ENCODE data around the gene EPHB1.

EPHB1 gene

DNA sequence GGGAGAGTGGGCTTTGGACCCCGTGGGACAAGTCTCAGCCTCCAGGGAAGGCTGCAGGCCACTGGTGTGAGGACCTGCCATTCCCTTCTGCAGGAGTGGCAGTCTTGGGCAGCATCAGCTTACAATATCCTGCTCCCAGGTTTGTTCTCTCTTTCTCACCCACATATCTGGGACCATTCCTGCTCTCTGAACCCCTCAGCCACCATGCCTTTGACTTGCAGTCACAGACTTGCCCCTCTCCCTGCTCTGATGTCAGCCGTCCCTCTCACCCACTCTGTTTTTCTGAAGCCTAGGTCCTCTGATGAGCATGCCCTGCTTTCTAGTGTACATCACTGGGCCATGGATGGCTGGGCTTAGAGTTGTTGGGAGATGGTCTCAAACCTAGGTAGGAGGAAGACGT is 282.1 kb downstream of the EPHB1 start:
- no peak overlapping the region for H3K4me3 ChIP-seq (ENCODE audit: low read depth in 1 of 5, low read length in 5 of 5)
- H3K27me3 ChIP-seq (ENCODE audit: control insufficient read depth in 5 of 5, insufficient read depth in 4 of 5, low read length in 5 of 5): no peaks in the 10 kb centered on the region
- H3K4me1 ChIP-seq (ENCODE audit: control insufficient read depth in 5 of 5, insufficient read depth in 5 of 5, low read length in 5 of 5): no peaks in the 10 kb centered on the region
- no peak overlapping the region for H3K27ac ChIP-seq (ENCODE audit: low read depth, low read length)
- no peak overlapping the region for H3K9ac ChIP-seq (ENCODE audit: low read length in 5 of 5)
- peaks cover 0 to 8% (median 5%) of the 10 kb centered on the region in 5 donors for H3K9me3 ChIP-seq (ENCODE audit: control insufficient read depth in 5 of 5, low read length in 5 of 5)
- no peaks in the 10 kb centered on the region for H3K36me3 ChIP-seq (ENCODE audit: control insufficient read depth in 5 of 5, insufficient read depth in 5 of 5, low read length in 5 of 5)

DNA sequence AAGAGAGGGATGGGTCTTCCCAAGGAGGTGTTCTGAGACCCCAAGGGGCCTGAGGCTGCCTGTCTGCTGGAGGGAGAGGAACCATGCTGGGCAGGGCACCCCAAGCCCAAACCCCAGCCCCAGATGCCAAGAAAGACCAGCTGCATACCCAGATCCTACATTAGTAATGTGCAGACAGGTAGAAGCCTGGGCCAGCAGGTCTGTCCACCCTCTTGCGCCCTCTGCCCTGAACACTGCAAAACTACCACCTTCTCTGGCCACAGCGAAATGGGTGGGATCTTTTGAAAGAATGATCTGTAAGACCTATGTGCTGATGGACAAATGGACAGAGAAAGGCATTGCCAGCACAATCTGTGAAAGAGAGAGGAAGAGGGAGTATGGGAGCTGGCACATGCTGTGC is 283.2 kb downstream of the EPHB1 start:
- Histone ChIP-seq H3K9ac (ENCODE audit: low read length in 5 of 5) (no peak overlapping the region), H3K27ac (ENCODE audit: low read depth, low read length) (no peak overlapping the region), H3K9me3 (ENCODE audit: control insufficient read depth in 5 of 5, low read length in 5 of 5) (peaks cover 0 to 6% (median 2%) of the 10 kb centered on the region in 5 donors)

DNA sequence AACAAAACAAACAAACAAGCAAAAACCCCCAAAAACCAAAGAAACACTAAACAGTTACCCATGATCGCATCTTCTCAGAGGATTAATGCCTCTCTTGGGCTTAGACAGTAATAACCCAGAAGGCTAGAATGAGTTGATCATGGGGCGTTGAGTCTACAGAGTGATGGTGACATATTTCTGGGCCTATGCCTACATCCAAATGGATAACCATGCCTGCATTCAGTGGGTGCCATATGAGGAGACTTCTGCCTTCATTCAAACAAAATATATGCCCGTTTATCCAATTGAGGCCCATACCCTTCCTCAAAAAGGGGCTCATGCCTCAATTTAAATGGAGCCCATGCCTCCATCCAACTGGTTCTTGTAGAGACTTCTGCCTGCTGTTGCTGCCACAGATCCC is 284.0 kb downstream of the EPHB1 start:
- Histone ChIP-seq H3K36me3 (ENCODE audit: control insufficient read depth in 5 of 5, insufficient read depth in 5 of 5, low read length in 5 of 5) (no peaks in the 10 kb centered on the region), H3K27me3 (ENCODE audit: control insufficient read depth in 5 of 5, insufficient read depth in 4 of 5, low read length in 5 of 5) (no peaks in the 10 kb centered on the region), H3K9ac (ENCODE audit: low read length in 5 of 5) (no peak overlapping the region)

More for the DNA sequence above, 283.2 kb downstream of the EPHB1 start:
- H3K4me3 ChIP-seq (ENCODE audit: low read depth in 1 of 5, low read length in 5 of 5): no peak overlapping the region
- no peaks in the 10 kb centered on the region for H3K4me1 ChIP-seq (ENCODE audit: control insufficient read depth in 5 of 5, insufficient read depth in 5 of 5, low read length in 5 of 5)
- no peaks in the 10 kb centered on the region for H3K36me3 ChIP-seq (ENCODE audit: control insufficient read depth in 5 of 5, insufficient read depth in 5 of 5, low read length in 5 of 5)
- H3K27me3 ChIP-seq (ENCODE audit: control insufficient read depth in 5 of 5, insufficient read depth in 4 of 5, low read length in 5 of 5): no peaks in the 10 kb centered on the region

DNA sequence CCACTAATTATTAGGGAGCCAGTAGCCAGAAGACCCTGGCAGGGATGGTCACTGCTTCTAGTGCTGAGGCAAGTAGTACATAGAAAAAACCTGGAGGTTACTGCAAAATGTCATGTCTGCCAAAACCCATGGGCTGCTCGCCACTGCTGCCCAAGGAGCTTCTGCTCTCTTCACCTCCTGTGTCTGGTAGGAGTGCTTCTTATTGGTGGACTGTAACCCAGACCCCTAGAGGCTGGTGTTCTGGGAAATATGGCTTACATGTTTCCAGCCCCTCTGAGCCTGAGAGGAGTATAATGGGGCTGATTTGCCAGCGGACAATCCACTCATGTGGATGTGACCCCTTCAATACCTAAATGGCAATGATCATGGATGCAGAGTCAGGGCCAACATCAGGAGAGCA is 286.4 kb downstream of the EPHB1 start:
- no peaks in the 10 kb centered on the region for H3K9me3 ChIP-seq (ENCODE audit: control insufficient read depth in 5 of 5, low read length in 5 of 5)
- H3K9ac ChIP-seq (ENCODE audit: low read length in 5 of 5): no peak overlapping the region
- no peak overlapping the region for H3K4me3 ChIP-seq (ENCODE audit: low read depth in 1 of 5, low read length in 5 of 5)

More for the DNA sequence above, 284.0 kb downstream of the EPHB1 start:
- peaks cover 0 to 6% (median 2%) of the 10 kb centered on the region in 5 donors for H3K9me3 ChIP-seq (ENCODE audit: control insufficient read depth in 5 of 5, low read length in 5 of 5)
- no peak overlapping the region for H3K4me3 ChIP-seq (ENCODE audit: low read depth in 1 of 5, low read length in 5 of 5)
- no peaks in the 10 kb centered on the region for H3K4me1 ChIP-seq (ENCODE audit: control insufficient read depth in 5 of 5, insufficient read depth in 5 of 5, low read length in 5 of 5)
- no peak overlapping the region for H3K27ac ChIP-seq (ENCODE audit: low read depth, low read length)

DNA sequence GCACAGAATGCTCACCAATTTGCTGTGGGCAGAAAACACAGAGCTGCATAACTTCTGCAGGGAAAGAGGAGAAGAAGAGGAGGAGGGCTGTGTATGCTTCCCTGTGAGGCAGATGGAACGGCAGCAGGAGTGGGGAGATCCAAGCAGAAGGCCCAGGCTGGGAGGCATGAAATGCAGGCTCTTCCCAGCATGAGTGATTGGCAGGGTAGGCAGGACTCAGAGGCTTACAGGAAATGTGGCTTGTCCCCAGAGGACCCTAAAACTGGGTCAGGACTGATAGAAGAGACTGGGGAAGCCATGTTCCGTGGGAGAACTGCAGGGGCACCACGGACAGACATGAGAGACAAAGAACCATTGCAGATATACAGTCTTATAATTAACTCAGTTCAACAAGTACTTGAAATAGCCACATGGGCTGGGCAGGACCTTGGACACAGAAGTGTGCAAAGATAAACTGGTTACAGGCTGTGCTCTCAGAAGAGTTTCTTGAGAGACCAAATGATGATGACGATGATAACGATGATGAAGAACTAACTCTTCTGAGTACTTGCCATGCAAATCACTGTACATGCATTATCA is 286.9 kb downstream of the EPHB1 start:
- H3K4me3 ChIP-seq (ENCODE audit: low read depth in 1 of 5, low read length in 5 of 5): no peak overlapping the region
- H3K27ac ChIP-seq (ENCODE audit: low read depth, low read length): no peak overlapping the region
- no peaks in the 10 kb centered on the region for H3K36me3 ChIP-seq (ENCODE audit: control insufficient read depth in 5 of 5, insufficient read depth in 5 of 5, low read length in 5 of 5)
- H3K4me1 ChIP-seq (ENCODE audit: control insufficient read depth in 5 of 5, insufficient read depth in 5 of 5, low read length in 5 of 5): no peaks in the 10 kb centered on the region
- H3K27me3 ChIP-seq (ENCODE audit: control insufficient read depth in 5 of 5, insufficient read depth in 4 of 5, low read length in 5 of 5): no peaks in the 10 kb centered on the region
- H3K9ac ChIP-seq (ENCODE audit: low read length in 5 of 5): no peak overlapping the region
- no peaks in the 10 kb centered on the region for H3K9me3 ChIP-seq (ENCODE audit: control insufficient read depth in 5 of 5, low read length in 5 of 5)

More for the DNA sequence above, 286.4 kb downstream of the EPHB1 start:
- Histone ChIP-seq H3K27me3 (ENCODE audit: control insufficient read depth in 5 of 5, insufficient read depth in 4 of 5, low read length in 5 of 5) (no peaks in the 10 kb centered on the region), H3K4me1 (ENCODE audit: control insufficient read depth in 5 of 5, insufficient read depth in 5 of 5, low read length in 5 of 5) (no peaks in the 10 kb centered on the region), H3K36me3 (ENCODE audit: control insufficient read depth in 5 of 5, insufficient read depth in 5 of 5, low read length in 5 of 5) (no peaks in the 10 kb centered on the region), H3K27ac (ENCODE audit: low read depth, low read length) (no peak overlapping the region)

DNA sequence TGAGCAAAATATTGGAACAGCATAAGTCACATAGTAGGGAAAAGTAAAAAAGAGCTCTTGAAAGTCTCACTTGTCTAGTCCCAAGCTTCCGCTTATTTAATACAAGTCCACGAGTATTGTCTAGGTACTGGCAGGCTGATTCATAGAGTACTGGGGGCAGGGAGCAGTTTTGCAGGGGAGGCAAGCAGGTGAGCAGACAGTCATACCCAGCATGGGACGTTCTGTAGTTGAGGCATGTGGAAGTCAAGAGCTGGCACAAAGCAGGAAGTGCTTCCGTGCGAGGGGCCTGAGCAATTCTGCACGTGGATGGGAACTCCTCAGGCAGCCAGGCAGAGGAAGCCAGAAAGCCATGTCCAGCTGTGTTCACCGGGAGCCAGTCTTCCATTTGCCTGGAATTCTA is 287.6 kb downstream of the EPHB1 start:
- H3K27ac ChIP-seq (ENCODE audit: low read depth, low read length): no peak overlapping the region
- no peak overlapping the region for H3K9ac ChIP-seq (ENCODE audit: low read length in 5 of 5)
- H3K36me3 ChIP-seq (ENCODE audit: control insufficient read depth in 5 of 5, insufficient read depth in 5 of 5, low read length in 5 of 5): no peaks in the 10 kb centered on the region
- H3K4me1 ChIP-seq (ENCODE audit: control insufficient read depth in 5 of 5, insufficient read depth in 5 of 5, low read length in 5 of 5): no peaks in the 10 kb centered on the region
- H3K9me3 ChIP-seq (ENCODE audit: control insufficient read depth in 5 of 5, low read length in 5 of 5): no peaks in the 10 kb centered on the region
- H3K27me3 ChIP-seq (ENCODE audit: control insufficient read depth in 5 of 5, insufficient read depth in 4 of 5, low read length in 5 of 5): no peaks in the 10 kb centered on the region
- no peak overlapping the region for H3K4me3 ChIP-seq (ENCODE audit: low read depth in 1 of 5, low read length in 5 of 5)

DNA sequence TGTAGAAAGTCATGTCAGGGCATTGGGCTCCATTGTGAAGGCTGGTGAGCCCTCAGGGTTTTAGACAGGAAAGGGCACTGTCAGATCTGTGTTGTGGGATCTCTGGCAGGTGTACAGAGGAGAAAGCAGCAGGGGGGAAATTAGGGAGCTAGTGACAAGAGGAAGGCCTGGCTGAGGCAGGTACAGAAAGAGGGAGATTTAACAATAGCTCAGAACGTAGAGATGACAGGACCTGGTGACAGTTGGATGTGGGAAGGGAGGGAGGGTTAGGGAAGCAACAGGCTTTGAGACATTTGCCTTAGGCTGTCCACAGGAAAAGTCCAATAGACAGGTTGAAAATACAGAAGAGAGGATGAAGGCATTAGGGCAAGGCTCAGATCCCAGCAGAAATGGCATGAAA is 288.1 kb downstream of the EPHB1 start:
- no peak overlapping the region for H3K4me3 ChIP-seq (ENCODE audit: low read depth in 1 of 5, low read length in 5 of 5)

DNA sequence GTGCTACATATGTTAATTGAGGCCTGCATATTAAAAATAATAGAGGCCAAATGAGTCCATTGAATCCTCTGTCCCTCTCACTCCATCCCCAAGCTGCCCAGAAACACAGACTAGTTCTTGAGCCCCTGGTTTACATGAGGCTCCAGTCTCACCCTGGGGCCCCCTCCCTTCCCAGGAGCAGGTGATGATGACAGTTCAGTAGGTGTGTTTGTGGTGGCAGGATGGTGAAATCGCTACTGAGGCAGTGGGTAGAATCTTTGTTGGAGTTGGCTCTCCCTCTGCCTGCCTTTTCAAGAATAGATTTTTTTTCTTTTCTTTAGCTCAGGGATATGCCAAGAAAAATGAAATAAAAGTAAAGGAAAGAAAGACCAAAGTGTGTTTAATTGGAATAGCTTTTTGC is 288.7 kb downstream of the EPHB1 start:
- H3K4me3 ChIP-seq (ENCODE audit: low read depth in 1 of 5, low read length in 5 of 5): no peak overlapping the region
- H3K27ac ChIP-seq (ENCODE audit: low read depth, low read length): no peak overlapping the region
- no peaks in the 10 kb centered on the region for H3K9me3 ChIP-seq (ENCODE audit: control insufficient read depth in 5 of 5, low read length in 5 of 5)
- no peaks in the 10 kb centered on the region for H3K4me1 ChIP-seq (ENCODE audit: control insufficient read depth in 5 of 5, insufficient read depth in 5 of 5, low read length in 5 of 5)
- no peaks in the 10 kb centered on the region for H3K27me3 ChIP-seq (ENCODE audit: control insufficient read depth in 5 of 5, insufficient read depth in 4 of 5, low read length in 5 of 5)
- H3K36me3 ChIP-seq (ENCODE audit: control insufficient read depth in 5 of 5, insufficient read depth in 5 of 5, low read length in 5 of 5): no peaks in the 10 kb centered on the region
- no peak overlapping the region for H3K9ac ChIP-seq (ENCODE audit: low read length in 5 of 5)

More for the DNA sequence above, 288.1 kb downstream of the EPHB1 start:
- H3K4me1 ChIP-seq (ENCODE audit: control insufficient read depth in 5 of 5, insufficient read depth in 5 of 5, low read length in 5 of 5): no peaks in the 10 kb centered on the region
- H3K27me3 ChIP-seq (ENCODE audit: control insufficient read depth in 5 of 5, insufficient read depth in 4 of 5, low read length in 5 of 5): no peaks in the 10 kb centered on the region
- no peak overlapping the region for H3K27ac ChIP-seq (ENCODE audit: low read depth, low read length)
- no peak overlapping the region for H3K9ac ChIP-seq (ENCODE audit: low read length in 5 of 5)
- H3K9me3 ChIP-seq (ENCODE audit: control insufficient read depth in 5 of 5, low read length in 5 of 5): no peaks in the 10 kb centered on the region
- H3K36me3 ChIP-seq (ENCODE audit: control insufficient read depth in 5 of 5, insufficient read depth in 5 of 5, low read length in 5 of 5): no peaks in the 10 kb centered on the region

DNA sequence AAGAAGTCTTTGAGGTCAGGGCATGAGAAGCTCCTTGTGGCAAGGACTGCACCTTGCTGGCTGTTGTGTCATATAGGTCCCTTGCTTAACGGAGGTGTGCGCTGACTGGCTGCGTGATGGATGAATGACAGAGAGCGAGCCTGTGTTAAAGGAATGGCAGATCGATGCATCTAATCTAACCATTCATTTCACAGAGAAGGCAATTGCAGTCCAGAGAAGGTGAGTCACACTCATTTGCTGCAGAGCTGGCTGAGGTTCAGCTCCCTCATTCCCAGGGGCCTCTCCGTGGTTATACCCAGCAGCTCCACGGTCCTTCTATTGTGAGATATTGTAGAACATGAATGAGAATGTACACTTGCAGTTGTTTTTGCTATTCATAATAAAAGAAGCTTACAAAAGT is 289.3 kb downstream of the EPHB1 start:
- Histone ChIP-seq H3K27me3 (ENCODE audit: control insufficient read depth in 5 of 5, insufficient read depth in 4 of 5, low read length in 5 of 5) (no peaks in the 10 kb centered on the region), H3K4me1 (ENCODE audit: control insufficient read depth in 5 of 5, insufficient read depth in 5 of 5, low read length in 5 of 5) (no peaks in the 10 kb centered on the region), H3K27ac (ENCODE audit: low read depth, low read length) (no peak overlapping the region), H3K9me3 (ENCODE audit: control insufficient read depth in 5 of 5, low read length in 5 of 5) (no peaks in the 10 kb centered on the region), H3K36me3 (ENCODE audit: control insufficient read depth in 5 of 5, insufficient read depth in 5 of 5, low read length in 5 of 5) (no peaks in the 10 kb centered on the region), H3K4me3 (ENCODE audit: low read depth in 1 of 5, low read length in 5 of 5) (no peak overlapping the region), H3K9ac (ENCODE audit: low read length in 5 of 5) (no peak overlapping the region)

DNA sequence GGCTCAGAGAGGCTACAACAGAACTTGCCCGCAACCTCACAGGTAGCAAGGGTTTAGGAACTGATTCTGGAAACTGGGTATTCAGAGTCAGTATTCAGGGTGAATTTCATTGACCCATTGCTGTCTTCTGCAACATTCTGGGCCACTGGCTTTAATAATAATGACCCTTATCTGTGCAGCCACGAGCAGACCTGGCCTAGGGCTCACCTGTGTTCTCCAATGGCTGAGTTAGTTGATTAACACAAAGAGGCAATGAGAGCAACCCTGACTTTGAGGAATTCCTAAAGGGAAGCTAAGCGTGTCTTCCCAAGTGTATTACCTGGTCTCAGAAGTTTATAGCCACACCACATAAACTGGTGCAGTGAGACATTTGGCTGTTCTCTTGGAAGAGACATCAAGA is 289.9 kb downstream of the EPHB1 start:
- H3K9ac ChIP-seq (ENCODE audit: low read length in 5 of 5): no peak overlapping the region
- H3K27me3 ChIP-seq (ENCODE audit: control insufficient read depth in 5 of 5, insufficient read depth in 4 of 5, low read length in 5 of 5): no peaks in the 10 kb centered on the region
- H3K27ac ChIP-seq (ENCODE audit: low read depth, low read length): no peak overlapping the region
- H3K9me3 ChIP-seq (ENCODE audit: control insufficient read depth in 5 of 5, low read length in 5 of 5): no peaks in the 10 kb centered on the region
- no peak overlapping the region for H3K4me3 ChIP-seq (ENCODE audit: low read depth in 1 of 5, low read length in 5 of 5)
- H3K36me3 ChIP-seq (ENCODE audit: control insufficient read depth in 5 of 5, insufficient read depth in 5 of 5, low read length in 5 of 5): no peaks in the 10 kb centered on the region
- no peaks in the 10 kb centered on the region for H3K4me1 ChIP-seq (ENCODE audit: control insufficient read depth in 5 of 5, insufficient read depth in 5 of 5, low read length in 5 of 5)

Measured in subcutaneous abdominal adipose tissue (tissue), 5 donors.